22Rv1 (cell line): Measurements from ENCODE around the gene HEXB.
A peak's percentile ranks its signal among the peaks of the same experiment; 100 is the strongest.

Source experiments
- H3K27ac ChIP-seq: fragments of 450-650 bp; 2 replicates; pipeline ENCODE4 v1.5.1; 2017
- ZFX ChIP-seq: fragments of 450-650 bp; IDR thresholded peaks from 2 replicates; pipeline ENCODE4 v1.6.1; 2017; ENCODE audit warnings: antibody characterized with exemption, borderline replicate concordance
- TF ChIP-seq, protein P1 (sequence below): fragments of 450-650 bp; IDR thresholded peaks from 2 replicates; pipeline ENCODE4 v1.5.1; 2017; ENCODE audit warnings: mild to moderate bottlenecking

HEXB gene

GRCh38 chr5:74766849-74767578 is 82.0 kb downstream of the HEXB start, which contains the start of the genes GFM2 and NSA2:
Gene GFM2 (minus strand): TSS chr5:74767117. CDS start chr5:74763742, 3,375 bp downstream.
Gene NSA2 (plus strand): TSS chr5:74767249. CDS start chr5:74767361, 112 bp downstream.
- TF ChIP-seq ZFX = no peak
- TF ChIP-seq, protein P1, sequence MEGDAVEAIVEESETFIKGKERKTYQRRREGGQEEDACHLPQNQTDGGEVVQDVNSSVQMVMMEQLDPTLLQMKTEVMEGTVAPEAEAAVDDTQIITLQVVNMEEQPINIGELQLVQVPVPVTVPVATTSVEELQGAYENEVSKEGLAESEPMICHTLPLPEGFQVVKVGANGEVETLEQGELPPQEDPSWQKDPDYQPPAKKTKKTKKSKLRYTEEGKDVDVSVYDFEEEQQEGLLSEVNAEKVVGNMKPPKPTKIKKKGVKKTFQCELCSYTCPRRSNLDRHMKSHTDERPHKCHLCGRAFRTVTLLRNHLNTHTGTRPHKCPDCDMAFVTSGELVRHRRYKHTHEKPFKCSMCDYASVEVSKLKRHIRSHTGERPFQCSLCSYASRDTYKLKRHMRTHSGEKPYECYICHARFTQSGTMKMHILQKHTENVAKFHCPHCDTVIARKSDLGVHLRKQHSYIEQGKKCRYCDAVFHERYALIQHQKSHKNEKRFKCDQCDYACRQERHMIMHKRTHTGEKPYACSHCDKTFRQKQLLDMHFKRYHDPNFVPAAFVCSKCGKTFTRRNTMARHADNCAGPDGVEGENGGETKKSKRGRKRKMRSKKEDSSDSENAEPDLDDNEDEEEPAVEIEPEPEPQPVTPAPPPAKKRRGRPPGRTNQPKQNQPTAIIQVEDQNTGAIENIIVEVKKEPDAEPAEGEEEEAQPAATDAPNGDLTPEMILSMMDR = no peak
- H3K27ac ChIP-seq = peak within 1 kb of the TSS; percentile 82

- peak overlapping the region; percentile 82 for H3K27ac ChIP-seq
- TF ChIP-seq, protein P1 = no peak
- TF ChIP-seq ZFX = no peak
These were observed 82.5 kb downstream of the HEXB start for GRCh38 chr5:74767579-74767913.
